ENCODE data around the gene COL23A1.
"Not testable (repeated sequence)": the region's sequence is repeated elsewhere in the genome, so short reads cannot be mapped to it uniquely, and the experiment has no call there.

The COL23A1 gene

DNA sequence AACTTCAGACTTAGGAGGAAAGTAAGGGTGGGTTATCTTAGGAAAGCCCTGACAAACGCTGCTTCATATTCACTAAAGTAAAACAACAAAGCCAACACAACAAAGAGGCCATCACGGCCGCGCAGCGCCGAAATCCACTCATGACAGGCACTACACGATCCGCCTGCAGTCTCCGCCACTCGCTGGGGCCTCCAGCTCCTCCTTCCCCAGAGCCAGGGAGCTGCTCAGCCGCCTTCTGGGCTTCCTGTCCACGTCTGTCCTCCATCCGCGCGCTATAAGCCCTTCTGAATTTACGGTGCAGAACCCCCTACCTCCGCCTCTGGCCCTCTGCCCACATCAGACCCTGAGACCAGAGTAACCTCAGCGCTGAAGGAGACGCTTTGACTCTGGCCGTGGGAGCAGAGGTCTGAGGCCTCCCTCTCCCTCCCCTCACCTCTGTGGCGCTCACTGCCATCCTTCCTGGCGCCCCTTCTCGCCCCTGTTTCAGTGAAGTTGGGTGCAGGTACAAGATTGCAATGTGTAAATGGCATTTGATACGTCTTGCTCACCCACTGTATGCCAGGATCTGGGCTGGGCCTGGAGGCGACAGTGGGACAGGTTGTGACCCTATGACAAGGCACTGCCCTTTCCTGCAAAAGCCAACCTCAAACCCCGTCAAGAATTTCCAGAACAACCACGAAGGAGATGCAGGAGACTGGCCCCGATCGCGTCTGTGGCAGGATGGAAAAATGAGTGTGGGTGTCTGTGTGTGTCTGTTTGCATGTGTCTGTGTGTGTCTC, 282.7 kb downstream of the COL23A1 start:
- TF ChIP-seq, protein P1, sequence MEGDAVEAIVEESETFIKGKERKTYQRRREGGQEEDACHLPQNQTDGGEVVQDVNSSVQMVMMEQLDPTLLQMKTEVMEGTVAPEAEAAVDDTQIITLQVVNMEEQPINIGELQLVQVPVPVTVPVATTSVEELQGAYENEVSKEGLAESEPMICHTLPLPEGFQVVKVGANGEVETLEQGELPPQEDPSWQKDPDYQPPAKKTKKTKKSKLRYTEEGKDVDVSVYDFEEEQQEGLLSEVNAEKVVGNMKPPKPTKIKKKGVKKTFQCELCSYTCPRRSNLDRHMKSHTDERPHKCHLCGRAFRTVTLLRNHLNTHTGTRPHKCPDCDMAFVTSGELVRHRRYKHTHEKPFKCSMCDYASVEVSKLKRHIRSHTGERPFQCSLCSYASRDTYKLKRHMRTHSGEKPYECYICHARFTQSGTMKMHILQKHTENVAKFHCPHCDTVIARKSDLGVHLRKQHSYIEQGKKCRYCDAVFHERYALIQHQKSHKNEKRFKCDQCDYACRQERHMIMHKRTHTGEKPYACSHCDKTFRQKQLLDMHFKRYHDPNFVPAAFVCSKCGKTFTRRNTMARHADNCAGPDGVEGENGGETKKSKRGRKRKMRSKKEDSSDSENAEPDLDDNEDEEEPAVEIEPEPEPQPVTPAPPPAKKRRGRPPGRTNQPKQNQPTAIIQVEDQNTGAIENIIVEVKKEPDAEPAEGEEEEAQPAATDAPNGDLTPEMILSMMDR (IDR thresholded peaks at IDR 0.05), result no peak
- intact Hi-C loops (cut with DNase I; ENCODE audit: low total_unique reads), result no loop called here
- Histone ChIP-seq H3K27ac (no peak overlapping the region), H3K27me3 (peaks cover 0 to 12% of the 10 kb centered on the region in 2 donors), H3K9me3 (no peaks in the 10 kb centered on the region), H3K36me3 (no peaks in the 10 kb centered on the region), H3K4me3 (no peak overlapping the region), H3K4me1 (no peaks in the 10 kb centered on the region)
- DNase-seq, result peak; percentile 20 to 43

DNA sequence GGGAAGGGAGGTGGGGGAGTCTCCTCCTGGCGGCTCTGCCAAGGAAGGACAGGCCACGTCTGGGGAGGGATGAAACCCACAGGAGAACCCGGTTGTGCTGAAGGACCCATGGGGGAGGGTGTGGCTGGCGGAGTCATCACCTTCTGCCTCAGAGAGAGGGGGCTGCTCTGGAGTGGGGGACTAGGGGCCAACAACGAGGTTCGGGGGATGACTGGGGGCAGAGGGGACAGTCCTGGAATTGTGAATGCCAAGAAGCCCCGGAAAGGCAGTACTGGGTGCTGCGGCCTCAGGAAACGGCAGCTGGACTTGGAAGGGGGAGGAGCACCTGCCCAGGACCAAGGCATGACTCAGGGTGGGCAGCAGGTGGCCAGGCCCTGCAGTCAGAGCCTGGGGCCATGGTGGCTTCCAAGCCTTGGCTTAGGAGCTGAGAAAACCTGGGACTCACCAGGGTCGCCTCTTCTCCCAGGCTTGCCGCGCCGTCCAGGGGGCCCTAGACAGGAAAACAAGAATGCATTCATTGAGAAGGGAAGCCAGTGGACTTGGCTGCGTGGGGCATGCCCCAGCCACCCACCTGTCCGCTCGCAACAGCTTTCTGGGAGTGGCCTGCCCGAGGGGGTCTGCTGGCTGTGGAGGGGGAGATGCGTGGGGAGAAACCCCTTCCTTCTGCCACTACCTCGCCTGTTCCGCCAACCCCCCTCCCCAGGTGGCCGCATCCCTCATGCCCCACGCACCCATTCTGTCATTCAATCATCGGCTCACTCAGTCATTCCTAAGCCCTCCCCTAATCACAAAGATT, 283.6 kb downstream of the COL23A1 start:
- DNase-seq, result peak; percentile 6 to 35
- TF ChIP-seq, protein P1 (IDR thresholded peaks at IDR 0.05), result no peak

DNA sequence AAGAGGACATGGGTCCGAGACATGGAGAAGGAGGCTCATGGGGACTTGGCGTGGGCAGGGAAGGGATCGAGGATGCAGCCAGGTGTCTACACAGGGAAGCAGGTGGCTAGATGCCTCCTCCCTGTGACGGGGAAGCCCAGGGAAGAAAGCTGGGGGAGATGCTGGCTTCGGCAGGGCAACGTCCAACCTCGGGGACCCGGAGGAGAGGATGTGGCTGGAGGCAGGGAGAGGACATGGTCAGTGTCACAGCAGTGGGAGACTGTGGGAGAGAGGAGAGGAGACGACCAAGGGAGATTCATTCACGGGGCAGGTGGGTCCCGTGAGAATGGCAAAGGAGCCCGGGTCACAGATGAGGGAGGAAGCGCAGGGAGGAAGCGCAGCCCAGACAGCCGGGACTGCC, 284.4 kb downstream of the COL23A1 start:
- Histone ChIP-seq H3K27ac (no peak overlapping the region), H3K9me3 (peaks cover 0 to 3% (median 0%) of the 10 kb centered on the region in 3 donors), H3K4me3 (no peak overlapping the region), H3K4me1 (no peaks in the 10 kb centered on the region), H3K27me3 (peaks cover 0 to 12% of the 10 kb centered on the region in 2 donors), H3K36me3 (no peaks in the 10 kb centered on the region)
- DNase-seq, result peak; percentile 15 to 53
- TF ChIP-seq, protein P1 (IDR thresholded peaks at IDR 0.05), result no peak
- intact Hi-C loops (cut with DNase I; ENCODE audit: low total_unique reads), result no loop called here

More for the DNA sequence above, 283.6 kb downstream of the COL23A1 start:
- H3K27me3 ChIP-seq, result peaks cover 0 to 12% of the 10 kb centered on the region in 2 donors
- no peak overlapping the region for H3K4me3 ChIP-seq
- H3K36me3 ChIP-seq, result no peaks in the 10 kb centered on the region
- H3K9me3 ChIP-seq, result peaks cover 0 to under 1% (median 0%) of the 10 kb centered on the region in 3 donors
- intact Hi-C loops (cut with DNase I; ENCODE audit: low total_unique reads), result no loop called here
- no peak overlapping the region for H3K27ac ChIP-seq
- no peaks in the 10 kb centered on the region for H3K4me1 ChIP-seq

DNA sequence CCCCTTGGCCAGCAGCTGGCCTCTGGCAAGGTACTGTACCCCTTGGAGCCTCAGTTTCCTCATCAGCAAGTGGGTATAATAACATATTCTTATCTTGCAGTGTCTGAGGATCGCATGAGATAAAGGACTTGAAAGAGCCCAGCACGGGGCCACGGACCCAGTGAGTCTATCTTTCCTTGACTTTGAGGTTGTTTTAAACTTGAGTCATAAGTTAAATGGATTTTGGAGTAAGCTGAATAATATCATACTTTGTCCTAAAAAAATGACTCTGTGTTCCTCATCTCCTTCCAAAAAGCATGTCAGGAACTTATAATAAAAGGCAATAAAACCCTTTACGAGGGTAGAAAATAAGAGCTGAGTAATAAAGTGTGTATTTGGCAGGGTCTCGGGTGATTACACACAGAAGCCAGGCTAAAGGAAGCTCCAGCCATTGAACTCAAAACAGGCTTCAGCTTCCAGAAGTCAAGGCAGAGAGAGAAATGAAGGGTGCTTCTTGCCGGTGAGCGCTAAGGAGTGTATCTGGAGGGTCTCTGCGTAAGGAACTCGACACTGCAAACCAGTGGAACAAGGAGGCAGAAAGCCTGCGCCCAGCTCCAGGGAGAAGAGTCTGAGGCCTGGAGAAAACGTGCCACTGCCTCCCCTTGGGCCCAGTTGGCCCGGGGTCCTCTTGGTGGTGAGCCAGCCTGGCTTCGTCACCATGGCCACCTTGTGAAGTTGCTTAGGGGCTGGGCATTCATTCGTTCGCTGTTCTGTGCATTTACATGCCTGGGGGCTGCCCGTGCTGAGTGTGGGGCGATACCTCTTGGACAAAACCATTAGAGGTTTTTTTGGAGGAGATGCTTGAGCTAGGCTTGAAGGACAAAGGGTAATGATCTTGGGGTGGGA, 285.2 kb downstream of the COL23A1 start:
- DNase-seq, result peak; percentile 20 to 41
- Histone ChIP-seq H3K4me1 (no peaks in the 10 kb centered on the region), H3K4me3 (no peak overlapping the region), H3K27ac (no peak overlapping the region), H3K27me3 (peaks cover 0 to 12% of the 10 kb centered on the region in 2 donors), H3K9me3 (peaks cover 0 to 3% (median 0%) of the 10 kb centered on the region in 3 donors), H3K36me3 (no peaks in the 10 kb centered on the region)
- intact Hi-C loops (cut with DNase I; ENCODE audit: low total_unique reads), result no loop called here
- TF ChIP-seq, protein P1 (IDR thresholded peaks at IDR 0.05), result no peak

DNA sequence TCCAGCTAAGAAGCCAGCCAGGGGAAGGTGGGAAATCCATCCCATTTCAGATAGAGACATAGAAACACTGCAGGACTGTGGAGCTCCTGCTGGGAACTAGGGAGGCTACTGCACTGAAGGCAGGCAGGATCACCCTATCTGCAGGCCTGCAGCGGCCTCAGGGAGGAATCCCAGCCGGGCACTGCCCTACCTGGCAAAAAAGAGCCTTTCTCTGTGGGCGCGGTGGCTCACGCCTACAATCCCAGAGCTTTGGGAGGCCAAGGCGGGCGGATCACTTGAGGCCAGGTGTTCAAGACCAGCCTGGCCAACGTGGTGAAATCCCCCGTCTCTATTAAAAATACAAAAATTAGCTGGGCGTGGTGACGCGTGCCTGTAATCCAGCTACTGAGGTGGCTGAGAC, 286.2 kb downstream of the COL23A1 start:
- H3K36me3 ChIP-seq, result no peaks in the 10 kb centered on the region
- intact Hi-C loops (cut with DNase I; ENCODE audit: low total_unique reads), result no loop called here
- H3K27ac ChIP-seq, result no peak overlapping the region
- no peaks in the 10 kb centered on the region for H3K4me1 ChIP-seq
- H3K27me3 ChIP-seq, result peaks cover 0 to 12% of the 10 kb centered on the region in 2 donors
- no peak overlapping the region for H3K4me3 ChIP-seq
- TF ChIP-seq, protein P1 (IDR thresholded peaks at IDR 0.05), result no peak
- peaks cover 0 to 3% (median 0%) of the 10 kb centered on the region in 3 donors for H3K9me3 ChIP-seq
- DNase-seq, result peak; percentile 5 to 46

DNA sequence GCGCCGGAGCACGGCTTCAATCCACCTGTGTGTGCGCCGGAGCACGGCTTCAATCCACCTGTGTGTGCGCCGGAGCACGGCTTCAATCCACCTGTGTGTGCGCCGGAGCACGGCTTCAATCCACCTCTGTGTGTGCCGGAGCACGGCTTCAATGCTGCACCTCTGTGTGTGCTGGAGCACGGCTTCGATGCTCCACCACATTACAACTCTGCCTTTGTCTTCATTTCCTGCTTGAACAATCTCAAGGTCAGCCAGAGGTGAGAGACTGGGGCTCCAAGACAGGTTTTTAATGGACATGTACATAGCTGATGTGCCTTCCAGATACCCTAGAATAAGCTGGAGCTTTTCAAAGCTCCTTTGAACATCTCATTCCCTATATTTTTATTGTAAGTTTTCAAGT, 287.9 kb downstream of the COL23A1 start:
- H3K4me3 ChIP-seq; H3K4me1 ChIP-seq; H3K27ac ChIP-seq; H3K9me3 ChIP-seq; H3K36me3 ChIP-seq; intact Hi-C loops (cut with DNase I; ENCODE audit: low total_unique reads): not testable (repeated sequence)
- peak in 1 of 2 donors; percentile 5 for DNase-seq
- peaks cover 0 to 12% of the 10 kb centered on the region in 2 donors for H3K27me3 ChIP-seq

Measured in tibial artery (tissue), 4 donors.